VCaP (cell line): ENCODE measurements around the gene EGF.
"Not testable (repeated sequence)": the region's sequence is repeated elsewhere in the genome, so short reads cannot be mapped to it uniquely, and the experiment has no call there.

Experiments
- H3K27ac ChIP-seq: fragments of 450-650 bp; 2 replicates; pipeline ENCODE4 v1.5.1; 2017
- CTCF ChIP-seq: fragments of 450-650 bp; conservative IDR thresholded peaks from 2 replicates; pipeline ENCODE4 v1.5.1; 2017; ENCODE audit warnings: mild to moderate bottlenecking, moderate library complexity

The EGF gene

GRCh38 chr4:109912706-109913595 is at the start of gene EGF:
Gene EGF, plus strand, starts transcription at chr4:109912883. Its CDS starts 453 bp downstream, at chr4:109913336.
- peak within 1 kb of the TSS; percentile 43; the same call in 1 of the 2 replicates for H3K27ac ChIP-seq
- no peak for TF ChIP-seq CTCF

GRCh38 chr4:109864134-109864533 is 48.5 kb upstream of the EGF start:
- no peak for TF ChIP-seq CTCF
- H3K27ac ChIP-seq, result no peak overlapping the region

- TF ChIP-seq CTCF, result no peak
- no peak overlapping the region for H3K27ac ChIP-seq
Observed at GRCh38 chr4:109870061-109870460, 42.6 kb upstream of the EGF start.

- no peak for TF ChIP-seq CTCF
- no peak overlapping the region for H3K27ac ChIP-seq
Observed at GRCh38 chr4:109872065-109872464, 40.6 kb upstream of the EGF start.

- no peak for TF ChIP-seq CTCF
- peak overlapping the region; percentile 83 for H3K27ac ChIP-seq
Observed at GRCh38 chr4:109872950-109873656, 39.6 kb upstream of the EGF start.

GRCh38 chr4:109873791-109874514 is 38.7 kb upstream of the EGF start:
- TF ChIP-seq CTCF, result 0 out of 2 replicates have a peak, but pooled peaks have one; percentile 12
- H3K27ac ChIP-seq, result peak overlapping the region; percentile 83

GRCh38 chr4:109875106-109875505 is 37.6 kb upstream of the EGF start:
- H3K27ac ChIP-seq, result peak overlapping the region; percentile 83
- no peak for TF ChIP-seq CTCF

GRCh38 chr4:109875553-109875952 is 37.1 kb upstream of the EGF start:
- H3K27ac ChIP-seq, result not testable (repeated sequence)
